SHP77 treated with DMSO at 0.1 percent for 48 hours (cell line): ENCODE measurements around the gene ZFYVE28.

Experiments used
- DNase-seq: peaks from one replicate; lab custom pipeline; 2025; lab: John Stamatoyannopoulos, UW

The ZFYVE28 gene

GRCh38 chr4:2411786-2412510 is 6.5 kb downstream of the ZFYVE28 start:
- DNase-seq: no peak

- no peak for DNase-seq
These were observed 9.1 kb downstream of the ZFYVE28 start for GRCh38 chr4:2409381-2409783.

GRCh38 chr4:2408976-2409375 is 9.5 kb downstream of the ZFYVE28 start:
- DNase-seq: no peak

- no peak for DNase-seq
These were observed 10.0 kb downstream of the ZFYVE28 start for GRCh38 chr4:2408401-2408958.

GRCh38 chr4:2407991-2408342 is 10.5 kb downstream of the ZFYVE28 start:
- DNase-seq: no peak

GRCh38 chr4:2406920-2407319 is 11.5 kb downstream of the ZFYVE28 start:
- DNase-seq: no peak

- DNase-seq: no peak
These were observed 12.0 kb downstream of the ZFYVE28 start for GRCh38 chr4:2406406-2406805.

GRCh38 chr4:2402941-2403340 is 15.5 kb downstream of the ZFYVE28 start:
- no peak for DNase-seq

GRCh38 chr4:2402048-2402842 is 16.2 kb downstream of the ZFYVE28 start:
- DNase-seq: no peak

GRCh38 chr4:2401610-2401983 is 16.8 kb downstream of the ZFYVE28 start:
- no peak for DNase-seq

GRCh38 chr4:2400841-2401609 is 17.4 kb downstream of the ZFYVE28 start:
- DNase-seq: no peak

- no peak for DNase-seq
These were observed 18.7 kb downstream of the ZFYVE28 start for GRCh38 chr4:2399631-2400190.

GRCh38 chr4:2399216-2399615 is 19.2 kb downstream of the ZFYVE28 start:
- DNase-seq: no peak

- DNase-seq: no peak
These were observed 20.7 kb downstream of the ZFYVE28 start for GRCh38 chr4:2397596-2398379.

GRCh38 chr4:2396781-2397368 is 21.6 kb downstream of the ZFYVE28 start:
- DNase-seq: no peak

GRCh38 chr4:2395584-2395983 is 22.9 kb downstream of the ZFYVE28 start:
- DNase-seq: no peak

GRCh38 chr4:2395038-2395437 is 23.4 kb downstream of the ZFYVE28 start:
- no peak for DNase-seq

GRCh38 chr4:2394528-2394927 is 23.9 kb downstream of the ZFYVE28 start:
- DNase-seq: no peak

- no peak for DNase-seq
These were observed 24.8 kb downstream of the ZFYVE28 start for GRCh38 chr4:2393353-2394270.
